ENCODE results near the gene CCDC6.
"Not testable (repeated sequence)": the region's sequence is repeated elsewhere in the genome, so short reads cannot be mapped to it uniquely, and the experiment has no call there.

The CCDC6 gene

GRCh38 chr10:59905066-59905730 is 1.2 kb downstream of the CCDC6 start:
- no peak for DNase-seq

DNA sequence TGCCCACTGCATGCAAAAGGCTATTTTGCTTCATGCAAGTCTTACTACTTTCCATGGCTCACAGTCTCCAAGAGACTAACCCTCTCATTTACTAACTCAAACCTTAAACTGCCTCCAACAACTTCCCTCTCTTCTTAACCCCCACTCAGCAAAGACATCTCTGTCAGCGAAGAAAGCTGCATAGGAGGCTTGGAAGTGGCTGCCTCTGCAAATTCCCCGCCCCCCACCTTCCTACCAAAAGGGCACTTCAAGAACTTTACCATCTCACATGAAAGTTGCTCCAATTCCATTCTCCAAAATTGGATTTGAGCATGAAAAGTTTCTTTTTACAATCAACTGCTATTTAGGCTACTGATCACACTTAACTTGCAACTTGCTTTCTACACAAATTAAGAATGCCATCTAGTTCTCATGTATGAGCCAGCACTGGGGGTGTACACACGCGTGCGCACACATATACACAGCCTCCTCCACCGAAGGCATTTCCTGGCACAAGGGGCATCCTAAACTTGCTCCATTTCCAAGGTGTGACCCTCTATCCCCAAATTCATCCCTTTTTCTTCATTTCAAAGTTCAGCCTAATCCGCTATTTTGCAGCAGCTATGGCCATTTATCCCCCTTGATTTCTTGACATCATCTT is 1.8 kb downstream of the CCDC6 start:
- DNase-seq: no peak

GRCh38 chr10:59903871-59904270 is 2.5 kb downstream of the CCDC6 start:
- DNase-seq: peak; percentile 25 to 52

- DNase-seq: no peak
Measured at GRCh38 chr10:59902016-59902415, 4.3 kb downstream of the CCDC6 start.

GRCh38 chr10:59901470-59901869 is 4.9 kb downstream of the CCDC6 start:
- no peak for DNase-seq

DNA sequence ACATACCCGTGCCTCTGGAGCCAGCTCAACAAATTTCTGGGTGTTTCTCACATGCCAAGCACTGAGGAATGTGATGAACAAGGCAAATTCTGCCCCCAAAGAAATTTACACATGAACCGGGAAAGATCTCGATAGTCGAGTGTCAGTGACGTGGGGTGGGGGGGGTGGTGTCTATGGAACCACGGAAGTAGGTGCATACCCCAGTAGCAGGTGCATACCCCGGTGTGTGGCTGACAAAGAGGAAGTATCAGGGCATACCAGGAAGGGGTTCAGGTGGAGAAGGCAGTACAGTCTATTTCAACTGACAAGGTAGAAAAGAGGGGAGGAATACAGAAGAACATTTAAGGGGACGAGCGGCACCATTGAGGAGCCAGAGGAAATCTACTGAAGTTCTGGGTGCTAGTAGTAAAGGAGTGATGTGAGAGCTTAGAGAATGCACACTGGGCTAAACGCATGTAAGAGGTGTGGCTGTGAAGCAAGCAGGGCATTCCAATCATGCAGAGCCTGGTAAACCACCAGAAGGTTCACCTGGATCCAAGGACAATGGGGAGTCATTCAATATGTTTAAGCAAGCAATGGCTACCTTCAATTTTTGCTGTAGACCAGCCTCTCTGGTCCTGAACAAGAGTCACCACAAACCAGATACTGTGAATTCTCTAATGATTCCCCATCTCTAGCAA is 6.2 kb downstream of the CCDC6 start:
- no peak for DNase-seq

DNA sequence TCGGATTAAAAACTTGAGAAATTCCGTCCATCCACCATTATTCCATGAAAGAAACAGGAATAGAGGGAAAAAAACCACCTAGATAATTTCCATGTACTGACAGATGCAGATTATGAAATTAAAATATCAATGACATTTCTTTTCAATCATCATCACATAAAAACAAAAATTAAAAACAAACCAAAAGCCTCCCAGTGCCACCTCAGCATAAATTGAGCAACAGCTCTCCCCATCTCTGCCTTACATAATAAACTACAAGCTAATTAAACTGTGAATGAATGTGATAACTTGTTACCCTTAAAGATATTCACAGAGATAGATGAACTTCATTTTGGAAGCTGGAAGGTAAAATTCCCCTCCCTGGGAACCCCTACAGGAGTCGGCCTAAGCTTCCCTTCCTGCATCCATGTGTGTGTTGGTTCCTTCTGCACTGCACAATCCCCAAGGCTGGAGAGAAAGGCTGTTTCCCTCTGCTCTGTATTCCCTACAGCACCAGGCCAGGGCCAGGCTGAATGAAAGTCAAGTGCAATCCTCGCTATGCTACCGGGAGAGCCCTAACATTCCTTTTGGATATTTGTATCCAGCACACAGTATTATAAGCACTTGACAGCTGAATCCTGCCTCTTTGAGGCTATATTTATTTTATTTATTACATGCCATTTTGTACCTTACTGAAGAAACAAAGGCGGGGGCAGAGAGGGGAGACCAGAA is 8.1 kb downstream of the CCDC6 start:
- DNase-seq: no peak

- DNase-seq: no peak
Measured at GRCh38 chr10:59896191-59896590, 10.2 kb downstream of the CCDC6 start.

DNA sequence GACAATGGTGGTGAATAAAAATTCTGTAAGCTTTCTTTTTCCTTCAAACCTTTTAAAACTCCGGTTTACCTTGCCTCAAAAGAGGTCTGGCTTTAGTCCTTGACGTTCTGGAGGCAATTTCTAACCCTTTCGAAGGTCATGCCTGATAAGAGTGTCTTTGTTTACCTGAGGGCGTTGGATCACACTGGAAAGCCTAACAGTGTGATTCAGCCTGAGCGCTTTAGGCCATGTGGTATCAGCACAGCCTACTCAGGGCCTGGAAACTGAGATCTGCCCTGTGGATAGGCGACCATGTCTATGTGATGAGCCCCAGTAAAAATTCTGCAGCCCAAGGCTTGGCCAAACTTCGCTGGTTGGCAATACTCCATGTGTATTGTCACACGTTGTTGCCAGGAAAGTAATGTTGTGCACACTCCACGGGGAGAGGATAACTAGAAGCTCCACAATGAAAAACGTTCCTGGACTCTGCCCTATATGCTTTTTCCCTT is 10.7 kb downstream of the CCDC6 start:
- no peak for DNase-seq

- DNase-seq: no peak
Measured at GRCh38 chr10:59894114-59894513, 12.2 kb downstream of the CCDC6 start.

- DNase-seq: no peak
Measured at GRCh38 chr10:59892697-59893096, 13.7 kb downstream of the CCDC6 start.

DNA sequence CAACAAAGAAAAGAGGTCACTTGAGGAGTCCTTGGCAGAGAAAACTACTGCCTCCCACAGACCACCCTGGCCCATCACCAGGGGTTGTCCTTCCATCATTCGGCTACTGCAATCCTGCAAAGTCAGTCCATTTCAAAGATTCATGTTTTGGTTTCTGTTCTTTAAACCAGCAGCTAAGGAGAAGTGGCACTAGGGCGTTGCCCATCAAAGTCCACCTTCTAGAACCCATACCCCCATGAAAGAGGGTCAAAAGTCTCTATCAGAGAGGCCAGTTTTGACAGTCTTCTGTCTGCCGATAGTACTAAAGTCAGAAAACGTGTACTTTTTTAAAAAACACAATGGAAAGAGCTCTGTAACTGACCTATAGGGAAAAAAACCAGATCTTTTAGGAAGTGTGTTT is 14.4 kb downstream of the CCDC6 start:
- DNase-seq: no peak

- no peak for DNase-seq
Measured at GRCh38 chr10:59891349-59891748, 15.0 kb downstream of the CCDC6 start.

DNA sequence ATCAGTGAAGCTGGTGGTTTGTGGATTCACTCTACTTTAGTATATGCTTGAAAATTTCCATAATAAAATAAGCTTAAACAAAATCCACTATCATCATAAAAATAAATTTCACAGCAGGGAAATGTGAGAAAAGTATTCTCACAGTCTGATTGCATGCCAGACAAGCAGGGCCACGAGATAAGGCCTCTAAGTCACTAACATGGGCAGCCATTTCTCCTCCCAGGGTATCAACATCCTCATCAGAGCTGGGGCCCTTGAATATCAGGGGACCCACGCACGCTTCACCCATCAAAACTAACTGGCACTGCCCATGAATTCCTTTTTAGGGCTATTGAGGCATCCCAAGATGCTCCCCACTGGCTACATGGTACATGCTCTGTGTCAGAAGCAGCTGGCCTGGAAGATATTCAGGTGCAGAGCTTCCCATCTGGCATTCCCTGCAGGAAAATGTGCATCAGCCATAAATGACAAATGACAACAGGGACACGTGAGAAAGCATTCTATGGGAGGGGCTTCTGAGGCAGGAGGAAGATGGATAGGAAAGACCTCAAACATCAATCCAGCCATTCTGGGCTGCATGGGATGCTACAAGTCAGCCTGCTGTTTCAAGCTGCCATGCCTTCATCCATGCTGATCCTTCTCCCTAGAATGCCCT is 17.4 kb downstream of the CCDC6 start:
- DNase-seq: no peak

DNA sequence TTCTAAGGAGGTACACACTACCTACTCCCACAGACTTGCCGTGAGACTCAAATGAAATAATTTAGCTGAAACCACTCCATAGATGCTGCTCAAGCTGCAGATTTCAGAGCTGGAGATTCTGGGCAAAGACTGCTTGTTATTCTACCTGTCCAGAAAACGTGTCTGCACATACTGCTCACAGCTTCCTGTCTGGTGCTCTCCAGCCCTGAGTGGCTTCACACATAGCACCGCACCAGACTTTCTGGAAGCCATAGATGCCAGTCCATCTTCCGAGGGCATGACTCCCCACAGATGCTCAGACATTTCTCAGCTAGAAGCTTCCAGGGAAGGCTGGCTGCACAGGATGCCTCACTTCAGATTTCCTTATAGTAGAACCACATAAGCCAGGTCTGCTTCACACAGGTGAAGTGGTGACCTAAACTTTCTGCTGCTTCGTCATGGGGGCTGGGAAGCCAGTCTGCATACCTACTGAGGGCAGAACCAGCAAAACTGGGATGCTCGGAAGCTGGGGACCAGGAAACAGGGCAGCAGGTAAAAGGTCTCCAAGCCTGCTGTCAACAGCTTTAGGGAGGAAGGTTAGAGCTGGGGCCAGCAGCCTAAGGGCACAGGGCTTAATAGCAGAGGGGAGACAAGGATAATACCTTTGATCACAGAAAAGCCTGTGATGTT is 18.2 kb downstream of the CCDC6 start:
- no peak for DNase-seq

GRCh38 chr10:59887006-59887405 is 19.4 kb downstream of the CCDC6 start:
- no peak for DNase-seq

- peak; percentile 71 to 73 for DNase-seq
Measured at GRCh38 chr10:59885430-59886134, 20.8 kb downstream of the CCDC6 start.

GRCh38 chr10:59884893-59885292 is 21.5 kb downstream of the CCDC6 start:
- not testable (repeated sequence) for DNase-seq

- no peak for DNase-seq
Measured at GRCh38 chr10:59881640-59882039, 24.7 kb downstream of the CCDC6 start.

DNA sequence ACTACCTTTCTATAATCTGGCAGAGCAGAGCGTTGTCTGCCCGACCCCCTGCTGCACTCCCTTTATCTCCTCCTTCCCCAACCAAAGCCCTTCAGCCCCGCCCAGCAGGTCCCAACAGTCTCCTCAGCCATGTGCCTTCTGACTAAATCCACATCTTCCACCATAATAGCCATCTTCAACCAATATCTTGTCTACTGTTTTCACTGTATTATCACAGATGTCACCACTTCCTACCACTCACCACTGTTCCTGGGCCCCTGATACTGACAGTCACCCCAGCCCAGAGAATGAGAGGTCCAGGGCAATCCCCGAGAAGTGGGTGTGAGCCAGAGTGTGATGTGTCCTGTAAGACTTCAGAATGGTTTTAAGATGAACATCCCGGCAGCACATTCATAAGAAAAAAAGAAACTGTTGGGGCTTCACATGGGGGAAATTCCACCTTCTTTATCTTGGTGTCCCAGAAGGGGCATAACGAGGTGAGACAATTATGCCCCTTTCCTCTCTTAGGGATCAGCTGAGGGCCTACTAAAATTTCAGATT is 25.3 kb downstream of the CCDC6 start:
- DNase-seq: no peak

DNA sequence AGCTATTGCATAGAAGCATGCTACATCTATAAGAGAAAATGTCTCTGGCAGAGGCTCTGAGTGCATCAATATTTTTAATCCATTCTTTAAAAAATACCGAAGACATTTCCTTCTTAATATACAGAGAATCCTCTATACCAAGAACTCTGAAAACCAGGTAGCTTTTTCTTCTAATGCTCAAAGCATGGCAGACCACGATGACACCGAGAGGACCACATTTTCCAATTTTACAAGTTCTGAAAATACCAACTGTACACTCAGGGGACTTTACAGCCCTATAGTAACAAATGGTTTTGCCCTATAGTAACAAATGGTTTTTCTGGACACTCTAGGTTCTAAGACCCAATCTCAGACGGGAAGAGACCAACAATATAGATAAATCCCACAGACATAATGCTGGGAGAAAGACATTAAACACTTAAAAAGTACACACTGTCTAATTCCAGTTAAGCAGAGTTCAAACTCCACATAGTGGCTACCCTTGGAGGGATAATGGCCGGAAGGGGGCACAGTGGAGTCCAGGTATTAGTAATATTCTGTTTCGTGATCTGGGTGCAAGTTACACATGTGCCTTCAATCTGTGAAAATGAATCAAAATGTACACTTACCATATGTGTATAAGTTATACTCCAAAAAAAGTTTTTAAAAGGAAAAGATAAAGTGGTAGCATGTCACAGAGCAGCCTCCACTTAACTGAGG is 26.2 kb downstream of the CCDC6 start:
- DNase-seq: no peak

Data from AML-193 (cell line).